Ishikawa (cell line): ENCODE measurements around the gene TSPAN18.

Source experiments
- CEBPB ChIP-seq: IDR thresholded peaks from 2 replicates; pipeline ENCODE4 v1.6.1; 2012
- CREB1 ChIP-seq: IDR thresholded peaks from 2 replicates; pipeline ENCODE4 v1.6.1; 2012; ENCODE audit warnings: low read depth
- EGR1 ChIP-seq: IDR thresholded peaks from 2 replicates; pipeline ENCODE4 v1.6.1; 2012
- EP300 ChIP-seq: IDR thresholded peaks from 2 replicates; pipeline ENCODE4 v1.6.1; 2012; ENCODE audit warnings: borderline replicate concordance
- FOXM1 ChIP-seq: IDR thresholded peaks from 2 replicates; pipeline ENCODE4 v1.6.1; 2012; ENCODE audit warnings: low read depth, borderline replicate concordance
- NFIC ChIP-seq: IDR thresholded peaks from 2 replicates; pipeline ENCODE4 v1.6.1; 2012
- RAD21 ChIP-seq: IDR thresholded peaks from 2 replicates; pipeline ENCODE4 v1.6.1; 2012; ENCODE audit warnings: low read depth
- TAF1 ChIP-seq: IDR thresholded peaks from 2 replicates; pipeline ENCODE4 v1.6.1; 2012; ENCODE audit warnings: low read depth, mild to moderate bottlenecking
- TCF12 ChIP-seq: IDR thresholded peaks from 2 replicates; pipeline ENCODE4 v1.6.1; 2012; ENCODE audit warnings: low read depth
- TEAD4 ChIP-seq: IDR thresholded peaks from 2 replicates; pipeline ENCODE4 v1.6.1; 2012
- YY1 ChIP-seq: IDR thresholded peaks from 2 replicates; pipeline ENCODE4 v1.6.1; 2012; ENCODE audit warnings: low read depth
- ZBTB7A ChIP-seq: IDR thresholded peaks from 2 replicates; pipeline ENCODE4 v1.6.1; 2012; ENCODE audit warnings: low read depth
- TF ChIP-seq, protein P1 (sequence below): IDR thresholded peaks from 2 replicates; pipeline ENCODE4 v1.6.1; 2012
- TF ChIP-seq, protein P2 (sequence below): IDR thresholded peaks from 2 replicates; pipeline ENCODE4 v1.6.1; 2012
- TF ChIP-seq, protein P3 (sequence below): IDR thresholded peaks from 2 replicates; pipeline ENCODE4 v1.6.1; 2012; ENCODE audit warnings: low read depth, mild to moderate bottlenecking

TSPAN18 gene

DNA sequence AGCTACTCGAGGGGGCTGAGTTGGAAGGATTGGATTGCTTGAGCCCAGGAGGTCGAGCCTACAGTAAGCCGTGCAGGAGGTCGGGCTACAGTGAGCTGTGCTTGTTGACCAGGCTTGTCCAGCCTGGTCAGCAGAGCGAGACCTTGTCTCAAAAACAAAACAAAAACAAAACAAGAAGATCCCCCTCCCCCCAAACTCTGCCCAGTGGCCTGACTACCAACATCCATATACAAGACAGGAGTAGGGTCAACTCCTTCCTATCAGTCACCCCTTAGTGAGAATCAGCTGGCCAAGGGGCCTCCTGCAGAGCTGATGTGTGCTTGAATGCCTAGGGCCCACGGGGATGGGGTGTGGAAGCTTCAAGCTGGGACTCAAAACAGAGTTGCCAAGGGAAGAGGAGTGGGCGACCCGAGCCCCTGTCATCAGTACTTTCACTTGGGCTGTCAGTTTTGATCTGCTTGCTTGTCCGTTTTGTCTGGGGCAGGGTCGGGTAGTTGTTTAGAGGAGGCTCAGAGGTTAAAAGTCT lies 942 bp upstream of the TSPAN18 start:
- TF ChIP-seq, protein P1, sequence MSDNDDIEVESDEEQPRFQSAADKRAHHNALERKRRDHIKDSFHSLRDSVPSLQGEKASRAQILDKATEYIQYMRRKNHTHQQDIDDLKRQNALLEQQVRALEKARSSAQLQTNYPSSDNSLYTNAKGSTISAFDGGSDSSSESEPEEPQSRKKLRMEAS: no peak
- TF ChIP-seq, protein P2, sequence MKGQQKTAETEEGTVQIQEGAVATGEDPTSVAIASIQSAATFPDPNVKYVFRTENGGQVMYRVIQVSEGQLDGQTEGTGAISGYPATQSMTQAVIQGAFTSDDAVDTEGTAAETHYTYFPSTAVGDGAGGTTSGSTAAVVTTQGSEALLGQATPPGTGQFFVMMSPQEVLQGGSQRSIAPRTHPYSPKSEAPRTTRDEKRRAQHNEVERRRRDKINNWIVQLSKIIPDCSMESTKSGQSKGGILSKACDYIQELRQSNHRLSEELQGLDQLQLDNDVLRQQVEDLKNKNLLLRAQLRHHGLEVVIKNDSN: no peak
- TF ChIP-seq CREB1 (no peak), NFIC (no peak), YY1 (no peak), TCF12 (no peak), ZBTB7A (no peak), EGR1 (no peak), RAD21 (no peak), TAF1 (no peak), FOXM1 (no peak), CEBPB (no peak), TEAD4 (no peak), EP300 (no peak)
- TF ChIP-seq, protein P3, sequence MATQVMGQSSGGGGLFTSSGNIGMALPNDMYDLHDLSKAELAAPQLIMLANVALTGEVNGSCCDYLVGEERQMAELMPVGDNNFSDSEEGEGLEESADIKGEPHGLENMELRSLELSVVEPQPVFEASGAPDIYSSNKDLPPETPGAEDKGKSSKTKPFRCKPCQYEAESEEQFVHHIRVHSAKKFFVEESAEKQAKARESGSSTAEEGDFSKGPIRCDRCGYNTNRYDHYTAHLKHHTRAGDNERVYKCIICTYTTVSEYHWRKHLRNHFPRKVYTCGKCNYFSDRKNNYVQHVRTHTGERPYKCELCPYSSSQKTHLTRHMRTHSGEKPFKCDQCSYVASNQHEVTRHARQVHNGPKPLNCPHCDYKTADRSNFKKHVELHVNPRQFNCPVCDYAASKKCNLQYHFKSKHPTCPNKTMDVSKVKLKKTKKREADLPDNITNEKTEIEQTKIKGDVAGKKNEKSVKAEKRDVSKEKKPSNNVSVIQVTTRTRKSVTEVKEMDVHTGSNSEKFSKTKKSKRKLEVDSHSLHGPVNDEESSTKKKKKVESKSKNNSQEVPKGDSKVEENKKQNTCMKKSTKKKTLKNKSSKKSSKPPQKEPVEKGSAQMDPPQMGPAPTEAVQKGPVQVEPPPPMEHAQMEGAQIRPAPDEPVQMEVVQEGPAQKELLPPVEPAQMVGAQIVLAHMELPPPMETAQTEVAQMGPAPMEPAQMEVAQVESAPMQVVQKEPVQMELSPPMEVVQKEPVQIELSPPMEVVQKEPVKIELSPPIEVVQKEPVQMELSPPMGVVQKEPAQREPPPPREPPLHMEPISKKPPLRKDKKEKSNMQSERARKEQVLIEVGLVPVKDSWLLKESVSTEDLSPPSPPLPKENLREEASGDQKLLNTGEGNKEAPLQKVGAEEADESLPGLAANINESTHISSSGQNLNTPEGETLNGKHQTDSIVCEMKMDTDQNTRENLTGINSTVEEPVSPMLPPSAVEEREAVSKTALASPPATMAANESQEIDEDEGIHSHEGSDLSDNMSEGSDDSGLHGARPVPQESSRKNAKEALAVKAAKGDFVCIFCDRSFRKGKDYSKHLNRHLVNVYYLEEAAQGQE: no peak

DNA sequence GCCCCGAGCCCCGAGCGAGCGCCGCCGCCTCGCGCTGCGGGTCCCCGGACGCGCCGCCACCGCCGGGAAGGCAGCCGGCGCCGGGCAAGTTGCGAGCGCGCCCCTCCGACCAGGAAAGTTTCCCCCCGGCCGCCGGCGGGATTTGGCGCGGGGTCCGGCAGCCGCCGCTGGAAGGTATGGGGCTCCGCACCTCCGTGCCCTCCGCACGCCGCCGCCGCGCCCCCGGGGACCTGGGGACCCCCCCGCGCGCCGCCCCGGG lies 281 bp downstream of the TSPAN18 start:
- TF ChIP-seq EGR1 (no peak), YY1 (no peak), FOXM1 (no peak), CEBPB (no peak)
- TF ChIP-seq, protein P3: no peak

DNA sequence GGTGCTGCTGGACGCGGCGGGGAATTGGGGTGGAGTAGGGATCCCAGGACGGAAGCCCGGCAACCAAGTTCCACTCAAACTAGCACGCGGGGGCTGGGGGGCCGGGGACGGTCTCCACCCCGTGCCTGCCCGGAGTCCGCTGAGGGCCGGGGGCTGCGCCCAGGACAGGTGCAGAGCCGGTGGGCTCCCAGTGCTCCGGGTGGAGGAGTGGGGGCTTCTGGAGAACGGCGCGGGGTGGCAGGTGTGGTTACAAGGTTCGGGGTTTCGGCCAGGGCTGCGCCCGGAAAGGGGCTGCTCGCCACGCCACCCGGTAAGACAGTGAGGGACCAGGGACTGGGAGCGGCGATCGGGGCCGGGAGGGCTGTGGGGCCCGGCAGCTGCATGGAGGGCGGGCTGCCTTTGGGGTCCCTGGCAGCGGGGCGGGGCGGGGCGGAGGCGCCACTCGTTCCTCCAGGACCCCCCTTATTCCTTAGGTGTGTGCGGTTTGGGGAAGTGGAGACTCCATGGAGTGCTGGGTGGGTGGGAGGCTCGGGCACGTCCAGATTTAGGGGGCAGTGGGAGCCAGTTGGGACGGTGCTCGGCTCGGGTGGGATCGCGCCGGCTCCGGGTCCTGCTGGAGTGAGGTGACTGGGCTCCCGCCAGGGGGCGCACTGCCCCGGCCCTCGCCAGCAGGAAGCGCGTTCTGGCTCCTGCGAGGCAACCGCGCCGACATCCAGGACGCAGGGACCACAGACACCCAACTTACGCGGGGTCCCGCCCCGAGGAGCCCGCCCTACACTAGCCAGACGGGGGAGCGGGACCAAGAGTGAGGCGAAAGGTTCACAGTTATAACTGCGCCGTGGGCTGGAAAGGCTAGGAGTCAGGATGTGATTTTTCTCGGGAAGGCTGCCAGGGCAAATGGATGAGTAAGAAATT lies 868 bp downstream of the TSPAN18 start:
- TF ChIP-seq ZBTB7A (peak; percentile 80), FOXM1 (no peak), EP300 (no peak), CREB1 (no peak), RAD21 (peak; percentile 68), CEBPB (no peak), TAF1 (no peak), YY1 (no peak)
- TF ChIP-seq, protein P1: peak; percentile 58

DNA sequence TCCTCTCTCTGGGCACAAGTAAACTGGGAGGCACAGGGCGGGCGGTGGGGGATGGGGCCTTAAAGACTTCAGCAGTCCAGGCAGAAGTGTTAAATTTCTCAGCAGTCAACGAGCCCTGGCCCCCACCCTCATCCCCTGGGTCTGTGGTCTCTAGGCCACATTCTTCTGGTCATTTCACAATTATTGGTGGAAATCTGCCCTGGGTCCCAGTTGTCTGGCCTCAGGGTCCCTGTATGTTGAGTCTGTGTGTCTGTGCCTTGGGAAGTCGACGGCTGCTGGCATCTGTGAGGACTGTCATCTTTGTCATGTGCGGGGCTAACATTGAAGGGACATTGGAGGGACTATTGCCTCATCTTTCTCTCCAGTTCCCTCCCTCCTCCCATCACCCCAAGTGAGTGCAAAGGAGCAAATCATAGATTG lies 1.7 kb downstream of the TSPAN18 start:
- no peak for TF ChIP-seq TEAD4
- TF ChIP-seq YY1: no peak
- no peak for TF ChIP-seq FOXM1
- no peak for TF ChIP-seq ZBTB7A
- TF ChIP-seq CREB1: no peak
- TF ChIP-seq, protein P1: no peak
- TF ChIP-seq TAF1: no peak
- TF ChIP-seq, protein P2: no peak
- TF ChIP-seq EGR1: no peak

DNA sequence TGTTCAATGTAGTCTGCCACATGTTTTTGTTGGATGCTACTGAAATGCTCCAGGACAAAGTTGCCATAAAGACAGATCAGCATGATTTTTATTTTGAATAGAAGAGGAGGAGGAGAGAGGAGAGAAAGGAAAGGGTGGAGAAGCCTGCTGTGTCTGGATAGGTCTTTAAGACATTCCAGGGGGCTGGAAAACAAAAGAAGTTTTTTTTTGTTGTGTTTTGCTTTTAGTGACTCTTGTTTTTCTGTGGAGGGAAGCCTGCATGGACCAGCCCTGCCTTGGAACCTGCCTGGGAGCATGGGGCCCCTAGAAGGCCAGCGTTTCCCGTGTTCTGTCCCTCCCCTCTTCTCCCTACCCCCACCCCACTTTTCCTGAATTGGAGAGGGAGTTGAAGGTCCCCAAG lies 2.3 kb downstream of the TSPAN18 start:
- TF ChIP-seq CREB1 (no peak), YY1 (no peak), FOXM1 (no peak), EGR1 (no peak)
- TF ChIP-seq, protein P3: no peak
